ENCODE data around the gene POMGNT2.

DNA sequence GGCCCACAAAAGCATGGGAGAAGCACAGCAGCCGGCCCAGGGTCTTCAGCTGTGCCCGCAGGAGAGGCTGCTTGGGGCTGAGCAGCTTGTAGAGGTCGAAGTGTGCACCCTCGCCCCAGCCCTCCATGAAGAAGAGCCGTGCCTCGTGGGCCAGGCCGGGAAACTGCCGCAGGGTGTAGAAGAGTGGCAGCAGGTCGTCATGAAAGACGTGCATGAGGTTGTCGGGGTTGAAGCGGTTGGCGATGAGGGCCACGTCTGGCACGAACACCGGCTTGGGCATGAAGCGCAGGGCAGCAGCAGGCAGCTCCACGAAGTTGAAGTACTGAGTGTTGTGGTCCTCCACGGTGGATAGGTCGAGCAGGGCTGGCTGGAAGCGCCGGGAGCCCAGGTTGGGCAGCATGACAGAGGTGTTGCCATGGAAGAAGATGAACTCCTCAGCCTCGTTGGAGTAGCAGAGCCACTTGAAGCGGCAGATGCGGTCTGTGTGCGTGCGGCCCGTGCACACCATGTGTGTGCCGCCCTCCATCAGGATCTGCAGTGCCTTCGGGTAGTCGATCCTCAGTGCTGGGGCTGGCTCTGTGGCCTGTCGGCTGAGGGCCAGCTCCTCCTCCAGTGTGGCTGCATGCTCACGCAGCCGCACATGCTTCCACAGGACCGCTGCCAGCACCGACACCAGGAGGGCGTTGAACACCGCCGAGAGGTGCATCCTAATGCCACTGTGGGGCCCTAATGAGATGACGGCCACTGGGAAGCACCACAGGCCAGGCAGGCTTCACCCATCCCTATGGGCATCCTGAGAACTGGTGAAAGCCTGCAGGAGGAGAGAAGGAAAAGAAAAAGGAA, 24.9 kb downstream of the POMGNT2 start:
- TF ChIP-seq, protein P1, sequence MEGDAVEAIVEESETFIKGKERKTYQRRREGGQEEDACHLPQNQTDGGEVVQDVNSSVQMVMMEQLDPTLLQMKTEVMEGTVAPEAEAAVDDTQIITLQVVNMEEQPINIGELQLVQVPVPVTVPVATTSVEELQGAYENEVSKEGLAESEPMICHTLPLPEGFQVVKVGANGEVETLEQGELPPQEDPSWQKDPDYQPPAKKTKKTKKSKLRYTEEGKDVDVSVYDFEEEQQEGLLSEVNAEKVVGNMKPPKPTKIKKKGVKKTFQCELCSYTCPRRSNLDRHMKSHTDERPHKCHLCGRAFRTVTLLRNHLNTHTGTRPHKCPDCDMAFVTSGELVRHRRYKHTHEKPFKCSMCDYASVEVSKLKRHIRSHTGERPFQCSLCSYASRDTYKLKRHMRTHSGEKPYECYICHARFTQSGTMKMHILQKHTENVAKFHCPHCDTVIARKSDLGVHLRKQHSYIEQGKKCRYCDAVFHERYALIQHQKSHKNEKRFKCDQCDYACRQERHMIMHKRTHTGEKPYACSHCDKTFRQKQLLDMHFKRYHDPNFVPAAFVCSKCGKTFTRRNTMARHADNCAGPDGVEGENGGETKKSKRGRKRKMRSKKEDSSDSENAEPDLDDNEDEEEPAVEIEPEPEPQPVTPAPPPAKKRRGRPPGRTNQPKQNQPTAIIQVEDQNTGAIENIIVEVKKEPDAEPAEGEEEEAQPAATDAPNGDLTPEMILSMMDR (IDR thresholded peaks at IDR 0.05; ENCODE audit: insufficient read depth, low read length): no peak
- TF ChIP-seq, protein P2, sequence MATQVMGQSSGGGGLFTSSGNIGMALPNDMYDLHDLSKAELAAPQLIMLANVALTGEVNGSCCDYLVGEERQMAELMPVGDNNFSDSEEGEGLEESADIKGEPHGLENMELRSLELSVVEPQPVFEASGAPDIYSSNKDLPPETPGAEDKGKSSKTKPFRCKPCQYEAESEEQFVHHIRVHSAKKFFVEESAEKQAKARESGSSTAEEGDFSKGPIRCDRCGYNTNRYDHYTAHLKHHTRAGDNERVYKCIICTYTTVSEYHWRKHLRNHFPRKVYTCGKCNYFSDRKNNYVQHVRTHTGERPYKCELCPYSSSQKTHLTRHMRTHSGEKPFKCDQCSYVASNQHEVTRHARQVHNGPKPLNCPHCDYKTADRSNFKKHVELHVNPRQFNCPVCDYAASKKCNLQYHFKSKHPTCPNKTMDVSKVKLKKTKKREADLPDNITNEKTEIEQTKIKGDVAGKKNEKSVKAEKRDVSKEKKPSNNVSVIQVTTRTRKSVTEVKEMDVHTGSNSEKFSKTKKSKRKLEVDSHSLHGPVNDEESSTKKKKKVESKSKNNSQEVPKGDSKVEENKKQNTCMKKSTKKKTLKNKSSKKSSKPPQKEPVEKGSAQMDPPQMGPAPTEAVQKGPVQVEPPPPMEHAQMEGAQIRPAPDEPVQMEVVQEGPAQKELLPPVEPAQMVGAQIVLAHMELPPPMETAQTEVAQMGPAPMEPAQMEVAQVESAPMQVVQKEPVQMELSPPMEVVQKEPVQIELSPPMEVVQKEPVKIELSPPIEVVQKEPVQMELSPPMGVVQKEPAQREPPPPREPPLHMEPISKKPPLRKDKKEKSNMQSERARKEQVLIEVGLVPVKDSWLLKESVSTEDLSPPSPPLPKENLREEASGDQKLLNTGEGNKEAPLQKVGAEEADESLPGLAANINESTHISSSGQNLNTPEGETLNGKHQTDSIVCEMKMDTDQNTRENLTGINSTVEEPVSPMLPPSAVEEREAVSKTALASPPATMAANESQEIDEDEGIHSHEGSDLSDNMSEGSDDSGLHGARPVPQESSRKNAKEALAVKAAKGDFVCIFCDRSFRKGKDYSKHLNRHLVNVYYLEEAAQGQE (IDR thresholded peaks at IDR 0.05; ENCODE audit: insufficient replicate concordance, low read depth): no peak
